ENCODE data around the gene ZNF181.

Gene ZNF181

DNA sequence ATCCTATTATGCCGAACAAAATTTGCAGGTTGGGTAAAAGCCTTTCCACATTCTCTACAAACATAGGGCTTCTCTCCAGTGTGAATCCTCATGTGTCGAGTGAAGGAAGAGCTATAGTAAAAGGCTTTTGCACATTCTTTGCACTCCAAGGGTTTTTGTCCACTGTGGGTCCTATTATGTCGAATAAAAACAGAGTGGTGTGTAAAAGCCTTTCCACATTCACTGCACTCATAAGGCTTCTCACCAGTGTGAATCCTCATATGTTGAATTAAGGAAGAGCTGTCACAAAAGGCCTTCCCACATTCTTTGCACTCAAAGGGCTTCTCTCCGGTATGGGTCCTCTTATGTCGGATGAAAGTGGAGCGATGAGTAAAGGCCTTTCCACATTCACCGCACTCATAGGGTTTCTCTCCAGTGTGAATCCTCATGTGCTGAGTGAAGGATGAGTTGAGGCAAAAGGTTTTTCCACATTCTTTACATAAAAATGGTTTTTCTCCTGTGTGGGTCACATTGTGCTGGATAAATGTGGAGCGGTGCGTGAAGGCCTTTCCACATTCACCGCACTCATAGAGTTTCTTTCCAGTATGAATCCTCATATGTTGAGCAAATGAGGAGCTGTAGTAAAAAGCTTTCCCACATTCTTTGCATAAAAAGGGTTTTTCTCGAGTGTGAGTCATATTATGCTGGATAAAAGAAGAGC is 25.3 kb downstream of the ZNF181 start:
- no peak for DNase-seq

DNA sequence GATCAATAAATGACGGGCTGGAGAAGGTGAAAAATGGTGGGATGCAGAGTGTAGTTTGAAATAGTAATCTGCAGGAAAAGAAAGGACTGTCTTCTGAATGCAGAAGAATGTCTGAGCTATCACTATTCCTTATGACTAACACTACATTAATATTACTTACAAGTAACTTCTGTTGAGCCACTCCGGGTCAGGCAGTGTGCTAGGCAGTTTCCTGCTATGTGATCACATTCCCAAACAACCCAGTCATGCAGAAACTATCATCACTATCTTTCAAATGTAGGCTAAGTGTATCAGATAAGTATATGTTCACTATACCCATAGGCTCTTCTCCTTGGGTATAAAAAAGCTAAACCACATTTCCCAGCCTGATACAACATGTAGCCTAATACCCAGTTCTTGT is 32.3 kb downstream of the ZNF181 start:
- no peak for DNase-seq

DNA sequence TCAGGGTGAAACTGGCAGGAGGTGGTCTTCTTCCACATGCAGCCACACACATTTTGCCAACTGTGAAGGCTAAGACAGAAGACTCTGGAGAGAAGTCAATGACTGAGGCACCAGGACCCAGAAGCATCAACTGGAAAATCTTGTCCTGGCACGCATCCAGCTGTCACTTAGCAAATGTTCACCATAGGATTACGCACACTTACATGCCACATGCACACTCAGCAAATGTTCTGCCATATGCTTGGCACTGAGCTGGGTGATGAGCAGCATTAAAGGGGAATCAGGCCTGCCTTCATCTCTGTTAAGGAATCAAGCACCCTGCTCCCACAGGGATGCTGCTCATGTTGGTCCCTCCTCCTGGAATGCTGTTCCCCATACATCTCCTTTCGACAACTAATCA is 33.9 kb downstream of the ZNF181 start:
- DNase-seq = no peak

DNA sequence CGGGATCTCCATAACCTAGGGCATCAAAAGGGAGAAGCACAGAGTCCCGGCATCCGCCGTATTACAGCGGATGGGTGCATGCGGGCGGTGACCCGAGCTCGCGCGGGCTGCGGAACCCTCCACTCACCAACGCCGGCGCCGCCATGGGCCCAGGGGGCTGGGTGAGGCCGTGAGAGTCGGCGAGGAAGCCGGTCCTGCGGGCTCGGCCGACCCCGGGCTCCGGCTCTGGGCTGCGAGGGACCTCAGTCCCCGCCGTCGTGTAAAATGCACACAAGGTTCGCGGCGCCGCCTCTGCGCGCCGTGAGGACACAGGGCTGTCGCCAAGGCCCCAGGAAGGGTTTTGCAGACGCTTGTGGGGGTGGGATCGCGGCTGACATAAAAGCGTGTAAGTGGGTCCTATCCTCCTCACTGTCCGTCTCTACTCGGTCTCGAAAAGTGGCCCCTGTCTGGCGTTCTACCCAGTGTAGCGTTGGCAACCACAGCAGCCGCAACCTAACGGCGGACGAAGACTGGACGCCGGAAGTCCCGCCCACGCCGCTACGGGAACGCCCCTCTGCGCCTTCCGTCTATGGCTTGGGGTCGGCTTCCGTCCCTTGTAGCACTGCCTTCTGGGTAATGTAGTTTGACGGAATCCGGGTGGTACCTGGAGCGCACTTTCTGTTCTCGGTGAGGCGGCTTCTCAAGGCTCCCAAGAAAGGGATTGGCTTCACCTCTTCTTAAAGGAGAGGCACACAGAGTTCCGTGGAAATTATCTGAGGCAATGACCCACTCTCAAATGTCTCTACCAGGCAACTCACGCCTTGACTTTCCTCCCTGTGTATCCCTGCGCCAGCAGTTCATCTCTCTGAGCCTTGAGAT is 38.9 kb downstream of the ZNF181 start, which contains the start of gene ZNF599:
Gene ZNF599, minus strand, starts transcription at position 519 of the 858 bp plus-strand sequence. Its CDS starts 374 bp downstream, at position 145.
- DNase-seq = peak; percentile 14

GRCh38 chr19:34773555-34773864 is 39.5 kb downstream of the ZNF181 start:
- DNase-seq = no peak

DNA sequence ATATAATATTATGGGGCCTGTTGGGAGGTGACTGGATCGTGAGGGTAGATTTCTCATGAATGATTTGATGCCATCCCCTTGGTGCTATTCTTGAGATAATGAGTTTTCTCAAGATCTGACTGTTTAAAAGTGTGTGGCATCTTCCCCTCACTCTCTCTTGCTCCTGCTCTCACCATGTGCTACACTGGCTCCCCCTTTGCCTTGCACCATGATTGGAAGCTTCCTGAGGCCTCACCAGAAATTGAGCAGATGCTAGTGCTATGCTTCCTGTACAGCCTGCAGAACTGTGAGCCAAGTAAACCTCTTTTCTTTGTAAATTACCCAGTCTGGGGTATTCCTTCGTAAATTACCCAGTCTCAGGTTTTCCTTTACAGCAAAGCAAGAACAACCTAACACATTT is 40.8 kb downstream of the ZNF181 start:
- no peak for DNase-seq

DNA sequence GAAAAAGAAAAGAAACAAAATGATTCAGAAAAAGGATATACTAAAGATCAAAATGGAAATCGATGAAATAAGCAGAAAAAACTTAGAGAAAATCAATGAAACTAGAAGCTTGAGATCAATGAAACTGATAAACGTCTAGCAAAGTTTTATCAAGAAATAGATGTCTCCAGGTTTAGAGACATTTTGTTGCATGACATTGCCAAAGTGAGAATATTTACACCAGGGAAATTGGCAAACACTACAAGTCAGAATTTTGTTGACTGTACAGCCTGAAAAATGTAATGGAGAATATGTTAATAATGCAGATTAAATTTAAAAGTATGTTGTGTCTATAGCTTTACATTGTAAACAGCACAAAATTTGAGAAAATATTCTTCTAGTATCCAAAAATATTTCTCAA is 44.3 kb downstream of the ZNF181 start:
- DNase-seq = no peak

GRCh38 chr19:34779652-34780051 is 45.6 kb downstream of the ZNF181 start:
- DNase-seq = no peak

GRCh38 chr19:34786236-34786635 is 52.2 kb downstream of the ZNF181 start:
- no peak for DNase-seq

DNA sequence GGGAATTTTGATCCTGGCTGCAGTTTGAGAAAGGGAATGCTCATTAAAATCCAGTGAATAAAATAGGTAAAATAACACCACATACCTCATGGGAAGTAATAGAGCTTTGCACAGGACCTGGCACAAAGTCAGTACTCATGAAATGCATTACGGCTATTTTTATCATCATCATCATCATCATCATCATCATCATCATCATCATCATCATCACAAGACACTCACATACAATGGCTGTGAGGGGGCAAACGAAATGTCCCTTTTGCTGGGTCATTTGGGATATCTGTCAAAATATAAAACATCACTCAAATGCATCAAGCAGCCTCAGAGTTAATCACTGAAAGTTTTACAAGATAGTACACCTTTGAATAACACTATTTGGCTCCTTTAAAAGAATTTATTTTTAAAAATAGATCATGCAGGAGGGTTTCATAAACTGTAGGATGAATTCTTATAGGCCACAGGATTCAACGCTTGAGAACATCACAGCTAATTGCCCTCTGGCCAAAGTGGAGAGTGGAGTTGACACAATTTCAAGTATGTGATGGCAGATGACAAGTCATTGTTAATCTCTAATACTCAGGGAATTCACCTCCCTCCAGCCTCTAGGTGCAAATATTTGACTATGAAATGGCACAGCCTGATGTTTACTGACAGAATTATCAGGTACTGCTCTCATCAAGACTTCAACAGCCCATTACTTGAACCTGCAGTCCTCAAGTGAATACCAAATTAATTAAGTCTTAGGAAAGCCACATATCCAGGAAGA is 53.2 kb downstream of the ZNF181 start:
- no peak for DNase-seq

- DNase-seq = no peak
These were observed 54.0 kb downstream of the ZNF181 start for GRCh38 chr19:34788074-34788473.

DNA sequence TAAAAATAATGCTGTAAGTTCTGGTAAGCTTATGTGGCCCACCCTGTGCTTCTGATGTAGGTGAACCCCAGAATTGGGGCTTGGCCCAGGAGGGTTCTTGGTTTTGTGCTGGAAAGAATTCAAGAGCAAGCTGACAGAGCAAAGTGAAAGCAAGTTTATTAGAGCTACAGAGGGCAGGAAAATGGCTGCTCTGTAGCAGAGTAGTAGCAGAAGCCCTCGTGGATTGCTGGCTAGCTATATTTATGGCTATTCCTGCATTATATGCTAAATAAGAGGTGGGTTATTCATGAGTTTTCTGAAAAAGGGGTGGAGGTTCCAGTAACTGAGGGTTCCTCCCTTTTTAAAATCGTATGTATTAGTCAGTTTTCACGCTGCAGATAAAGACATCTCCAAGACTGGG is 59.5 kb downstream of the ZNF181 start:
- DNase-seq = no peak

- DNase-seq = no peak
These were observed 60.3 kb downstream of the ZNF181 start for GRCh38 chr19:34794066-34794960.
